Naive thymus-derived CD4-positive, alpha-beta T cell (primary cell): ENCODE measurements around the gene RAB25. TPM values are rescaled to one million over a fixed set of nuclear protein-coding genes. Genes with fewer than 3 reads are reported as not detected.

Source experiments
- ATAC-seq: fragments of 150-1000 bp; cut with Tn5 transposase; 2 replicates; pipeline ENCODE4 v1.10.0; 2021; ENCODE audit warnings: mild to moderate bottlenecking, moderate library complexity
- CTCF ChIA-PET: fragments of 350-600 bp; sonication (Branson Sonifier 250); formaldehyde crosslinking; loops from one replicate; lab custom pipeline; 2021; ENCODE audit warnings: antibody characterized with exemption; lab: Charles Lee
- POLR2A ChIA-PET: fragments of 350-600 bp; sonication (Branson Sonifier 250); formaldehyde crosslinking; loops from one replicate; lab custom pipeline; 2021; ENCODE audit warnings: antibody characterized with exemption, inconsistent platforms; lab: Charles Lee
- DNase-seq, 9 donors: peaks; one replicate each; pipeline versions ENCODE4 v3.0.0 to v3.0.0-alpha.2; 2020 to 2022; ENCODE audit warnings: mixed read lengths in 1 of 9
- H3K27ac ChIP-seq: one replicate; pipeline ENCODE4 v1.7.0; 2013; ENCODE audit warnings: mild to moderate bottlenecking, low read depth, low read length, moderate library complexity
- H3K27me3 ChIP-seq, 2 donors: one replicate each; pipeline ENCODE4 v1.7.0; 2013; ENCODE audit warnings: low read length in 2 of 2, mild to moderate bottlenecking in 2 of 2, moderate library complexity in 2 of 2; ENCODE audit not compliant: control insufficient read depth in 2 of 2, insufficient read depth in 2 of 2
- H3K36me3 ChIP-seq, 3 experiments: 1 replicate in 2 of 3; 2 replicates in 1 of 3; pipeline ENCODE4 v1.7.0; 2013; ENCODE audit warnings: low read length in 3 of 3, mild to moderate bottlenecking in 3 of 3, moderate library complexity in 1 of 3; ENCODE audit not compliant: insufficient read depth in 3 of 3, control insufficient read depth in 2 of 3
- H3K4me1 ChIP-seq, 2 donors: one replicate each; pipeline ENCODE4 v1.7.0; 2013; ENCODE audit warnings: low read length in 2 of 2, mild to moderate bottlenecking in 2 of 2, moderate library complexity in 1 of 2; ENCODE audit not compliant: control insufficient read depth in 2 of 2, insufficient read depth in 2 of 2
- H3K4me3 ChIP-seq: 2 replicates; pipeline ENCODE4 v1.7.0; 2013; ENCODE audit warnings: mild to moderate bottlenecking, low read length
- H3K9me3 ChIP-seq, 3 experiments: 1 replicate in 2 of 3; 2 replicates in 1 of 3; pipeline ENCODE4 v1.7.0; 2013; ENCODE audit warnings: low read length in 3 of 3; ENCODE audit not compliant: control insufficient read depth in 2 of 3
- H3K27ac Mint-ChIP-seq, 9 donors: one replicate each; pipeline ENCODE4 v1.8.0; 2020 to 2022; ENCODE audit warnings: mixed read lengths in 9 of 9, mild to moderate bottlenecking in 8 of 9, moderate library complexity in 5 of 9, inconsistent platforms in 2 of 9
- H3K27me3 Mint-ChIP-seq, 5 donors: one replicate each; pipeline ENCODE4 v1.8.0; 2021 to 2022; ENCODE audit warnings: mixed read lengths in 5 of 5, mild to moderate bottlenecking in 1 of 5
- H3K36me3 Mint-ChIP-seq, 5 donors: one replicate each; pipeline ENCODE4 v1.8.0; 2020 to 2022; ENCODE audit warnings: mixed read lengths in 5 of 5, mild to moderate bottlenecking in 3 of 5, inconsistent platforms in 1 of 5
- H3K4me1 Mint-ChIP-seq, 7 donors: one replicate each; pipeline ENCODE4 v1.8.0; 2020 to 2022; ENCODE audit warnings: mixed read lengths in 7 of 7, mild to moderate bottlenecking in 3 of 7, inconsistent platforms in 1 of 7
- H3K4me3 Mint-ChIP-seq, 10 donors: one replicate each; pipeline ENCODE4 v1.8.0; 2020 to 2022; ENCODE audit warnings: mild to moderate bottlenecking in 10 of 10, mixed read lengths in 10 of 10, moderate library complexity in 6 of 10, inconsistent platforms in 2 of 10
- H3K9me3 Mint-ChIP-seq, 11 donors: one replicate each; pipeline ENCODE4 v1.8.0; 2020 to 2022; ENCODE audit warnings: mixed read lengths in 11 of 11, mild to moderate bottlenecking in 4 of 11, inconsistent platforms in 1 of 11, moderate library complexity in 1 of 11
- intact Hi-C, 2 donors: fragments of 100-400 bp; cut with micrococcal nuclease; formaldehyde crosslinking; loops; one replicate each; pipeline ENCODE4 v1.15.1; 2023
- polyA plus RNA-seq, 2 donors: library from polyadenylated mRNA; unstranded; fragments of 300-500 nt; fragmentation: Illumina TruSeq; gene quantifications; one replicate each; pipeline ENCODE4 v1.2.3, GENCODE V29; 2021
- total RNA-seq, 6 experiments: library from RNA in 5 of 6; stranded (reverse) in 5 of 6; gene quantifications; 1 replicate in 5 of 6; 2 replicates in 1 of 6; pipeline ENCODE4 v1.2.3 and lab custom pipeline; 2021 to 2026

The RAB25 gene
- total and polyA plus RNA-seq, 7 experiments from 2014 or later, result 1.1 to 2.7 (median 1.8) TPM; not detected in 1

DNA sequence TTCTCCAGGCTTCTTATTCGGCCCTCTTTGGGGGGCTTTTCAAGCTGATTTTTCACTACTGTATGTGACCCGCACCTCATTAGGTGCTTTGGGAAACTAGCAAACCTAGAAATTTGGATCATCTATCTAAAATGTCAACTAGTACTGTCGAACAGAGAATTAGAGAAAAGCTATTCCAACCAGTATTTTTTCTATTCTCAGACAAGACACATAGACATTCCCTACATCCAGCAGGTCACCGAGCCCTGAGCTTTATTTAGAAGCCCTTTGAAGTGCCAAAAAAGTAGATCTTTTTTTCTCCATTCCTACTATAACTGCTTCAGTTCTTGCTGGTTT lies 39.9 kb upstream of the RAB25 start:
- ChIA-PET POLR2A (interaction anchor here (0.9 to 2.4 kb wide), 6 partner anchors 12 to 86 kb away, joined by 3 to 11 read pairs (median 3); partner anchors contain the start of gene UBQLN4), CTCF (no interaction called here)
- Mint-ChIP-seq H3K36me3 (peaks cover 3 to 23% (median 16%) of the 10 kb centered on the region in 5 donors), H3K27me3 (peaks cover 0 to 16% (median 0%) of the 10 kb centered on the region in 5 donors), H3K4me1 (peaks cover 20 to 51% (median 45%) of the 10 kb centered on the region in 7 donors), H3K9me3 (no peaks in the 10 kb centered on the region), H3K27ac (peak overlapping the region; percentile 89 to 99 (median 95)), H3K4me3 (peak overlapping the region; percentile 87 to 99 (median 96))
- ATAC-seq (no peak), DNase-seq (no peak)
- intact Hi-C loops, result loop anchor here (1.0 to 2.0 kb wide), 9 partner anchors 33 to 697 kb away; partner anchors contain the start of genes LAMTOR2 (in 2 of the 2), ARHGEF2 (in 1 of the 2), KHDC4 (in 1 of the 2) and SLC25A44 (in 1 of the 2)
- Histone ChIP-seq H3K4me1 (peaks cover 4 to 9% of the 10 kb centered on the region in 2 donors), H3K27me3 (no peaks in the 10 kb centered on the region), H3K36me3 (peaks cover 0 to 14% (median 5%) of the 10 kb centered on the region in 3 experiments), H3K4me3 (peak overlapping the region; percentile 87), H3K27ac (peak overlapping the region; percentile 74), H3K9me3 (no peaks in the 10 kb centered on the region)

DNA sequence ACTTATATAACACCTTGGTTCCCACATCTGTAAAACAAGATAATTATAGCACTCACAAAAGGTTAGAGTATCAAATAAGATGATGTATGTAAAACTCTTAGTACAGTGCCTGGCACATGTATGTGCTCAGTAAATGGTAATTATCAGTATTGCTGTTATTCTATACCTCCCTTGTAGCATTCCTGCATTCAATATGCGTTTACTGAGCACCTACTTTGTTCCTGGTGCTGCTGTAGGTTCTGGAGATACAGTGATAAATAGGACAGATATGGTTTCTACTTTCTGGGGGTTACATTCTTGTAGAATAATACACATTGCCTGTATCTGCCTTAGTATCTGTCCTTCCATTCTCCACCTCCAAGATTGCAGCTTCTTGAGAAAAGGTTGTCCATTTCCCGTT lies 39.0 kb upstream of the RAB25 start:
- Mint-ChIP-seq H3K4me1 (peaks cover 20 to 47% (median 44%) of the 10 kb centered on the region in 7 donors), H3K9me3 (no peaks in the 10 kb centered on the region), H3K27ac (peak overlapping the region in 5 of 9 donors; percentile 13 to 90 (median 65)), H3K36me3 (peaks cover 3 to 19% (median 11%) of the 10 kb centered on the region in 5 donors), H3K4me3 (peak overlapping the region in 9 of 10 donors; percentile 47 to 96 (median 65)), H3K27me3 (peaks cover 0 to 17% (median 0%) of the 10 kb centered on the region in 5 donors)
- Histone ChIP-seq H3K4me1 (peaks cover 4 to 9% of the 10 kb centered on the region in 2 donors), H3K9me3 (no peaks in the 10 kb centered on the region), H3K27ac (no peak overlapping the region), H3K27me3 (no peaks in the 10 kb centered on the region), H3K36me3 (peaks cover 0 to 8% (median 0%) of the 10 kb centered on the region in 3 experiments), H3K4me3 (no peak overlapping the region)
- POLR2A ChIA-PET, result interaction anchor here (1.4 kb wide), 1 partner anchor 45 kb away, joined by 5 read pairs; no protein-coding TSS in a partner anchor
- DNase-seq (no peak), ATAC-seq (no peak)
- intact Hi-C loops, result loop anchor here (1.0 to 2.0 kb wide), 9 partner anchors 32 to 698 kb away; partner anchors contain the start of genes LAMTOR2 (in 2 of the 2), ARHGEF2 (in 1 of the 2), KHDC4 (in 1 of the 2) and SLC25A44 (in 1 of the 2)
- CTCF ChIA-PET, result no interaction called here

DNA sequence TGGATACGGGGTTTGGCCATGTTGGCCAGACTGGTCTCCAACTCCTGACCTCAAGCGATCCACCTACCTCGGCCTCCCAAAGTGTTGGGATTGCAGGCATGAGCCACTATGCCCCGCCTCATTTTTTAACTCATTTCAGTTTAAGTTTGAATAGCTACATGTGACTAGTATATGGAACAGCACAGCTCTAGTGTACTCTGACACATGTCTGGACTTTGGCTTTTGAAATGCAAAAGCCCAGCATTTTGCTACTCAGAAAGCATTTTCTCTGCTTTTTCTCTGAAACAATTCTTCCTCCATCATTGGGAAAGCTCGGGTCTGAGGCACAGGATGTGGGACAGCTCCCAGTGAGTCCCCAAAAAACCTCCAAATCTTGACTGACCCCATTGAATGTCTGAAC lies 36.2 kb upstream of the RAB25 start:
- Histone ChIP-seq H3K27me3 (no peaks in the 10 kb centered on the region), H3K4me1 (peaks cover 4 to 6% of the 10 kb centered on the region in 2 donors), H3K36me3 (no peaks in the 10 kb centered on the region), H3K27ac (no peak overlapping the region), H3K4me3 (no peak overlapping the region), H3K9me3 (no peaks in the 10 kb centered on the region)
- ATAC-seq (no peak), DNase-seq (no peak)
- Mint-ChIP-seq H3K4me3 (no peak overlapping the region), H3K27me3 (peaks cover 0 to 17% (median 0%) of the 10 kb centered on the region in 5 donors), H3K36me3 (peaks cover 0 to 6% (median 0%) of the 10 kb centered on the region in 5 donors), H3K4me1 (peaks cover 13 to 32% (median 28%) of the 10 kb centered on the region in 7 donors), H3K9me3 (no peaks in the 10 kb centered on the region), H3K27ac (no peak overlapping the region)
- ChIA-PET CTCF (no interaction called here), POLR2A (no interaction called here)
- intact Hi-C loops, result no loop called here

DNA sequence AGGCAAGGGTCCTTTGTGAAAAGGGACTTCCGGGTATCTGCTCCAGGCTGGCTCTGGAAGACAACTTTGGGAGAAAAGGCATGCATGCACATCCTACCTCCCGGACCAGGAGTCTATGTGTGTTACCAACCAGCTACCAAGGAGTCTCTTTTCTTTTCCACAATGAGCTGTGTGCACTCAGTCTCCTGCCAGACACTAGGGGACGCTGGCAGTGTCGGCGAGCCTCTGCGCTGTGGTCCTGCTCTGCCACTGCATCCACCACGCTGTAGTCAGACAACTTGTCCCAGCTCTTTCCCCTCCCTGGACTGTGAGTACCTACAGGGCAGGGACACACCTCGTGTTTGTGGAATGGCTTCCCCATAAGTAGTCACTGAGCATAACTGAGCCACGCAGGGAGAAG lies 35.1 kb upstream of the RAB25 start:
- Histone ChIP-seq H3K4me3 (no peak overlapping the region), H3K27ac (no peak overlapping the region), H3K27me3 (no peaks in the 10 kb centered on the region), H3K36me3 (no peaks in the 10 kb centered on the region), H3K9me3 (no peaks in the 10 kb centered on the region), H3K4me1 (peaks cover 0 to 3% of the 10 kb centered on the region in 2 donors)
- Mint-ChIP-seq H3K27me3 (peaks cover 0 to 17% (median 0%) of the 10 kb centered on the region in 5 donors), H3K4me1 (peaks cover 6 to 22% (median 19%) of the 10 kb centered on the region in 7 donors), H3K9me3 (no peaks in the 10 kb centered on the region), H3K27ac (no peak overlapping the region), H3K36me3 (no peaks in the 10 kb centered on the region), H3K4me3 (peak overlapping the region in 1 of 10 donors; percentile 55)
- CTCF ChIA-PET, result interaction anchor here (0.6 kb wide), 1 partner anchor 10 kb away, joined by 3 read pairs; no protein-coding TSS in a partner anchor
- POLR2A ChIA-PET, result no interaction called here
- peak in 4 of 9 donors; percentile 13 to 27 (median 18) for DNase-seq
- peak; percentile 80 for ATAC-seq
- intact Hi-C loops, result loop anchor here in 1 of 2 donors (1.0 kb wide), 1 partner anchor 27 kb away; the partner anchor contains the start of gene UBQLN4

DNA sequence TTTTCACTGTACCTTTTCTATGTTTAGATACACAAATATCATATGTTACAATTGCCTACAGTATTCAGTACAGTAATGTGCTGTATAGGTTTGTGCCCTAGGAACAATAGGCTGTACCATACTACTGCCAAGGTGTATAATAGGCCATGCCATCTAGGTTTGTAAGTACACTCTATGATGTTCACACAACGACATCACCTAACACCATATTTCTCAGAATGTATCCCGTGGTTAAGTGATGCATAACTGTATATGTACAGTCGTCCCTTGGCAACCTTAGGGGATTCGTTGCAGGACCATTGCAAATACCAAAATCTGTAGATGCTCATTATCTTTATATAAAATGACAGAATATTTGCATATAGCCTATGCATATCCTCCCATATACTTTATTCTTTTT lies 34.4 kb upstream of the RAB25 start:
- Histone ChIP-seq H3K36me3 (no peaks in the 10 kb centered on the region), H3K27ac (no peak overlapping the region), H3K4me3 (no peak overlapping the region), H3K4me1 (no peaks in the 10 kb centered on the region), H3K9me3 (no peaks in the 10 kb centered on the region), H3K27me3 (no peaks in the 10 kb centered on the region)
- intact Hi-C loops, result loop anchor here in 1 of 2 donors (1.0 kb wide), 1 partner anchor 27 kb away; the partner anchor contains the start of gene UBQLN4
- no peak for DNase-seq
- POLR2A ChIA-PET, result no interaction called here
- peaks cover 5 to 17% (median 14%) of the 10 kb centered on the region in 7 donors for H3K4me1 Mint-ChIP-seq
- CTCF ChIA-PET, result no interaction called here
- no peaks in the 10 kb centered on the region for H3K36me3 Mint-ChIP-seq
- no peak overlapping the region for H3K4me3 Mint-ChIP-seq
- no peak overlapping the region for H3K27ac Mint-ChIP-seq
- H3K27me3 Mint-ChIP-seq, result peaks cover 0 to 17% (median 0%) of the 10 kb centered on the region in 5 donors
- ATAC-seq, result no peak
- H3K9me3 Mint-ChIP-seq, result no peaks in the 10 kb centered on the region

- POLR2A ChIA-PET, result interaction anchor here (0.6 kb wide), 1 partner anchor 10 kb away, joined by 5 read pairs; no protein-coding TSS in a partner anchor
- H3K27me3 Mint-ChIP-seq, result no peaks in the 10 kb centered on the region
Measured at GRCh38 chr1:156033011-156033410, 27.9 kb upstream of the RAB25 start.

More at GRCh38 chr1:156033011-156033410, 27.9 kb upstream of the RAB25 start:
- Histone ChIP-seq H3K36me3 (peaks cover 0 to 8% (median 0%) of the 10 kb centered on the region in 3 experiments), H3K27ac (no peak overlapping the region), H3K4me1 (no peaks in the 10 kb centered on the region), H3K27me3 (no peaks in the 10 kb centered on the region), H3K9me3 (no peaks in the 10 kb centered on the region), H3K4me3 (no peak overlapping the region)
- CTCF ChIA-PET, result no interaction called here
- peaks cover 0 to 4% (median 0%) of the 10 kb centered on the region in 7 donors for H3K4me1 Mint-ChIP-seq
- no peak for ATAC-seq
- no peak for DNase-seq
- peaks cover 0 to 14% (median 2%) of the 10 kb centered on the region in 5 donors for H3K36me3 Mint-ChIP-seq
- H3K4me3 Mint-ChIP-seq, result no peak overlapping the region
- intact Hi-C loops, result no loop called here
- no peaks in the 10 kb centered on the region for H3K9me3 Mint-ChIP-seq
- H3K27ac Mint-ChIP-seq, result peak overlapping the region in 1 of 9 donors; percentile 34
